Measurements from ENCODE around the gene CEP57L1. TPM values are rescaled to one million over a fixed set of nuclear protein-coding genes. Genes with fewer than 3 reads are reported as not detected.

Gene CEP57L1
- total and polyA plus RNA-seq, 2 donors (not counting 1 experiment from before 2014, with no cell fraction given) = 18.6 to 36.0 TPM

GRCh38 chr6:109071125-109071917 lies 24.0 kb upstream of the CEP57L1 start:
- Histone ChIP-seq H3K27ac (ENCODE audit: insufficient read depth, low read length) (no peak overlapping the region), H3K9me3 (ENCODE audit: control insufficient read depth, insufficient read depth, low read depth, low read length) (no peaks in the 10 kb centered on the region), H3K36me3 (ENCODE audit: control insufficient read depth, insufficient read depth, low read length) (no peaks in the 10 kb centered on the region), H3K4me2 (ENCODE audit: extremely low read depth, insufficient read depth, low read length) (no peak overlapping the region), H3K79me2 (ENCODE audit: control insufficient read depth, insufficient read depth, low read length) (no peaks in the 10 kb centered on the region), H3K9ac (ENCODE audit: insufficient read depth, low read length) (no peak overlapping the region), H3K4me1 (ENCODE audit: control insufficient read depth, extremely low read depth, insufficient read depth, low read length) (peaks cover 2% of the 10 kb centered on the region), H2AFZ (ENCODE audit: low read length) (no peak overlapping the region), H4K20me1 (ENCODE audit: control insufficient read depth, extremely low read depth, insufficient read depth, low read length) (no peaks in the 10 kb centered on the region), H3K4me3 (replicated peaks in 1 of 4; ENCODE audit: control extremely low read depth in 1 of 4, insufficient read depth in 1 of 4, low read depth in 3 of 4, low read length in 4 of 4) (no peak overlapping the region), H3K27me3 (ENCODE audit: control insufficient read depth, insufficient read depth, low read length) (no peaks in the 10 kb centered on the region)
- TF ChIP-seq, protein P1, sequence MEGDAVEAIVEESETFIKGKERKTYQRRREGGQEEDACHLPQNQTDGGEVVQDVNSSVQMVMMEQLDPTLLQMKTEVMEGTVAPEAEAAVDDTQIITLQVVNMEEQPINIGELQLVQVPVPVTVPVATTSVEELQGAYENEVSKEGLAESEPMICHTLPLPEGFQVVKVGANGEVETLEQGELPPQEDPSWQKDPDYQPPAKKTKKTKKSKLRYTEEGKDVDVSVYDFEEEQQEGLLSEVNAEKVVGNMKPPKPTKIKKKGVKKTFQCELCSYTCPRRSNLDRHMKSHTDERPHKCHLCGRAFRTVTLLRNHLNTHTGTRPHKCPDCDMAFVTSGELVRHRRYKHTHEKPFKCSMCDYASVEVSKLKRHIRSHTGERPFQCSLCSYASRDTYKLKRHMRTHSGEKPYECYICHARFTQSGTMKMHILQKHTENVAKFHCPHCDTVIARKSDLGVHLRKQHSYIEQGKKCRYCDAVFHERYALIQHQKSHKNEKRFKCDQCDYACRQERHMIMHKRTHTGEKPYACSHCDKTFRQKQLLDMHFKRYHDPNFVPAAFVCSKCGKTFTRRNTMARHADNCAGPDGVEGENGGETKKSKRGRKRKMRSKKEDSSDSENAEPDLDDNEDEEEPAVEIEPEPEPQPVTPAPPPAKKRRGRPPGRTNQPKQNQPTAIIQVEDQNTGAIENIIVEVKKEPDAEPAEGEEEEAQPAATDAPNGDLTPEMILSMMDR (conservative IDR thresholded peaks at IDR 0.05 in 1 of 2, IDR thresholded peaks at IDR 0.05 in 1 of 2; ENCODE audit: low read depth in 1 of 2, low read length in 2 of 2) = no peak
- no peak for TF ChIP-seq EZH2 (IDR thresholded peaks at IDR 0.05; ENCODE audit: low read length, missing control alignments)
- DNase-seq (ENCODE audit: low read depth in 2 of 2) = no peak

GRCh38 chr6:109073344-109074132 lies 21.8 kb upstream of the CEP57L1 start:
- Histone ChIP-seq H3K4me3 (replicated peaks in 1 of 4; ENCODE audit: control extremely low read depth in 1 of 4, insufficient read depth in 1 of 4, low read depth in 3 of 4, low read length in 4 of 4) (no peak overlapping the region), H3K4me1 (ENCODE audit: control insufficient read depth, extremely low read depth, insufficient read depth, low read length) (peaks cover 2% of the 10 kb centered on the region), H3K27ac (ENCODE audit: insufficient read depth, low read length) (no peak overlapping the region), H3K79me2 (ENCODE audit: control insufficient read depth, insufficient read depth, low read length) (no peaks in the 10 kb centered on the region), H2AFZ (ENCODE audit: low read length) (no peak overlapping the region), H3K4me2 (ENCODE audit: extremely low read depth, insufficient read depth, low read length) (no peak overlapping the region), H3K36me3 (ENCODE audit: control insufficient read depth, insufficient read depth, low read length) (no peaks in the 10 kb centered on the region), H3K9ac (ENCODE audit: insufficient read depth, low read length) (no peak overlapping the region), H3K27me3 (ENCODE audit: control insufficient read depth, insufficient read depth, low read length) (no peaks in the 10 kb centered on the region), H3K9me3 (ENCODE audit: control insufficient read depth, insufficient read depth, low read depth, low read length) (no peaks in the 10 kb centered on the region), H4K20me1 (ENCODE audit: control insufficient read depth, extremely low read depth, insufficient read depth, low read length) (no peaks in the 10 kb centered on the region)
- TF ChIP-seq, protein P1 (conservative IDR thresholded peaks at IDR 0.05 in 1 of 2, IDR thresholded peaks at IDR 0.05 in 1 of 2; ENCODE audit: low read depth in 1 of 2, low read length in 2 of 2) = peak; percentile 54 to 63
- no peak for TF ChIP-seq EZH2 (IDR thresholded peaks at IDR 0.05; ENCODE audit: low read length, missing control alignments)
- DNase-seq (ENCODE audit: low read depth in 2 of 2) = peak; percentile 53 to 86

DNA sequence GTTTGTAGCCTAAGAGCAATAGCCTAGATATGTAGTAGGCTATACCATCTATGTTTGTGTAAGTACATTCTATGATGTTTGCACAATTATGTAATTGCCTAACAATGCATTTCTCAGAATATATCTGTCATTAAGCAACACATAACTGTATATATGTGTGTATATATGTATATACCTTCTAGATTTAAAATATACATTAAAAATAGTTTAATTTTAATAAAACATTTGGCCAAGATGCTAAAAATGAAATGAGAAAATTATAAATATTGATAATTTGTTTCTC lies 21.2 kb upstream of the CEP57L1 start:
- H2AFZ ChIP-seq (ENCODE audit: low read length) = no peak overlapping the region
- H3K9me3 ChIP-seq (ENCODE audit: control insufficient read depth, insufficient read depth, low read depth, low read length) = no peaks in the 10 kb centered on the region
- H3K4me3 ChIP-seq (replicated peaks in 1 of 4; ENCODE audit: control extremely low read depth in 1 of 4, insufficient read depth in 1 of 4, low read depth in 3 of 4, low read length in 4 of 4) = no peak overlapping the region
- no peaks in the 10 kb centered on the region for H3K36me3 ChIP-seq (ENCODE audit: control insufficient read depth, insufficient read depth, low read length)
- no peak overlapping the region for H3K4me2 ChIP-seq (ENCODE audit: extremely low read depth, insufficient read depth, low read length)
- no peak for DNase-seq (ENCODE audit: low read depth in 2 of 2)
- no peak overlapping the region for H3K9ac ChIP-seq (ENCODE audit: insufficient read depth, low read length)
- H3K4me1 ChIP-seq (ENCODE audit: control insufficient read depth, extremely low read depth, insufficient read depth, low read length) = peaks cover 2% of the 10 kb centered on the region
- no peaks in the 10 kb centered on the region for H4K20me1 ChIP-seq (ENCODE audit: control insufficient read depth, extremely low read depth, insufficient read depth, low read length)
- no peaks in the 10 kb centered on the region for H3K79me2 ChIP-seq (ENCODE audit: control insufficient read depth, insufficient read depth, low read length)
- H3K27me3 ChIP-seq (ENCODE audit: control insufficient read depth, insufficient read depth, low read length) = no peaks in the 10 kb centered on the region
- H3K27ac ChIP-seq (ENCODE audit: insufficient read depth, low read length) = no peak overlapping the region
- TF ChIP-seq, protein P1 (conservative IDR thresholded peaks at IDR 0.05 in 1 of 2, IDR thresholded peaks at IDR 0.05 in 1 of 2; ENCODE audit: low read depth in 1 of 2, low read length in 2 of 2) = no peak
- TF ChIP-seq EZH2 (IDR thresholded peaks at IDR 0.05; ENCODE audit: low read length, missing control alignments) = no peak

All from fibroblast of lung (primary cell).